KOPT-K1 (cell line): ENCODE data around the gene CDC42EP2.

Experiments
- H3K27ac ChIP-seq: fragments of 200-600 bp; sonication (generic); 2 replicates; pipeline ENCODE4 v1.5.1; 2016; ENCODE audit warnings: antibody characterized with exemption, mild to moderate bottlenecking, low read depth, low read length; ENCODE audit not compliant: poor library complexity, severe bottlenecking
- H3K36me3 ChIP-seq: fragments of 200-600 bp; sonication (generic); 2 replicates; pipeline ENCODE4 v1.5.1; 2017; ENCODE audit warnings: antibody characterized with exemption, mild to moderate bottlenecking, low read length, moderate library complexity; ENCODE audit not compliant: insufficient read depth
- H3K9me3 ChIP-seq: fragments of 200-600 bp; sonication (generic); 2 replicates; pipeline ENCODE4 v1.5.1; 2017; ENCODE audit warnings: antibody characterized with exemption, low read length, mild to moderate bottlenecking; ENCODE audit not compliant: insufficient read depth, poor library complexity, severe bottlenecking

Gene CDC42EP2

DNA sequence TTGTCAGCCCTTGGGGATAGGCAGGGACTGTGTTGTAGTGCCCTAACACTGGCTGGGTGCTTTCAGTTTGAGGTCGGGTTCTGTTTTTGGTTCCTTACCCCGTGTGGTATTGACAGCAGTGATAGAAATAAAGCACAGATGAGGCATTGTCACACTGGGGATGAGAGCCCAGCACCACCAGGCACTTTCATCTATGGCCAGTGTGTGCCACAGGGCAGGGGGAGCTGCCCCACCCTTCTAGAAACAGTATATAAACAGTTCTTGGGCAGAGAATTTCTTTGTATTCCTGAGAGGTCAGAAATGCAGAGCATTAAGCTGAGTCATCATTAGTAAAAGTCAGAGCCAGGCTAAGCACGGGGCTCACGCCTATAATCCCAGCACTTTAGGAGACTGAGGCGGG, 23.1 kb upstream of the CDC42EP2 start:
- H3K36me3 ChIP-seq, result peaks cover 100% of the 10 kb centered on the region
- no peaks in the 10 kb centered on the region for H3K9me3 ChIP-seq
- H3K27ac ChIP-seq, result no peak overlapping the region

DNA sequence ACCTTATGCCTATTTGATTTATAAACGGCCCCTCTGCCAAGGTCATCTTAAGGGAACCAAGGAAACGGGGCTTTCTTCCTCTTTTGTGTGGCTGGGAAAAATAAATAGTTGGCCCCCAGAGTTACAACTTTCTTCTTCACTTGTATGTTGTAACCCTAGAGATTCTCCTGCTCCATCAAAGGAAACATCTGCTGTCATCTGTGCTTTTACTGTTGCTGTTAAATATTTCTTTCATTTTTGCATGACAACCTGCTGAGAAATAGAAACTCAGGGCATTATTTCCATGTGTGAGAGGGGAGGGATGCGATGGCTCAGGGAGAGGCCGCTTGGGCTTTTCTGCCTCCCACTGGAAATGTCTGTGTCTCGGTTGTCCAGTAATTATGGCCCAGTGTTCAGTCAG, 21.8 kb upstream of the CDC42EP2 start:
- peaks cover 99% of the 10 kb centered on the region for H3K36me3 ChIP-seq
- H3K27ac ChIP-seq, result no peak overlapping the region
- no peaks in the 10 kb centered on the region for H3K9me3 ChIP-seq

DNA sequence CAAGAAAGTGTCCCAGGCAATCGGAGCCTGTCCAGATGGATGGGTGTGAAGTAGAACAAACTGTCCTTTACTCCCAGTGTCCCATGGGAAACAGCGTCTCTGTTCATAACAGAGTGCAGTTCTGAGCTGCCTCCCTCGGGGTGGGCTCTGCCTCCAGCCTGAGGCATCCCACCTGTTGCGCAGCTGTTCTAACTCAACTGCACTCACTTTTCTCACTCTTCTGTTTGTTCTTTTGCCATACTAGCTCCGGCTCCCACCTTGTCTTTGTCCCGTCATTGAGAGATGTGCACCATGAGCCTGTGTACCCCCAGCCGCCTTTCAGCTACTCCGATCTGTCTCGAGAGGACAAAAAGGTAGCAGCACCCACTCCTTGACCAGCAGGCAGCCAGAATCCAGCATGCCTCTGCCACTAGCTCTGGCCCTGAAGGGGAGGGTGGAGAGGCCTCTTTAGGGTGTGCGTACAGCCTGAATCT, 20.7 kb upstream of the CDC42EP2 start:
- no peak overlapping the region for H3K27ac ChIP-seq
- H3K9me3 ChIP-seq, result no peaks in the 10 kb centered on the region
- H3K36me3 ChIP-seq, result peaks cover 99% of the 10 kb centered on the region

DNA sequence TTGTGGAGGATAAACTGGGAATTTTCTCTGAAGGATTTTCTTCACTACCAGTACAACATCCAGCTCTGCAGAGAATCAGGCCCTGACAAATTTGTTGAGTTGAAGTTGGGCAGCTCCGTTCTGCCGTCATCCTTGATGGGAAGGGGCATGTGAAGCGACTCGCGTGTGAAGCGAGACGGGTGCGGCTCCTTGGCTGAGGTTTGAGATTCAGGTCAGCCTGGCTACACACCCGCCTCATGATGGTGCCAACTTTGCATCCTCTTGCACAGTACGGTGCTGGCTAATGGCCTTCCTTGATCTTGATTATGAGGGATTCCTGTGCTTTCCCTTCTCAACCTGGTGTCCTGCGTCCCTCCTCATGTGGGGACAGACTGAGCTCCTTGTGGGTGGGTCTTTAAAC, 19.7 kb upstream of the CDC42EP2 start:
- Histone ChIP-seq H3K9me3 (no peaks in the 10 kb centered on the region), H3K36me3 (peaks cover 99% of the 10 kb centered on the region), H3K27ac (no peak overlapping the region)

DNA sequence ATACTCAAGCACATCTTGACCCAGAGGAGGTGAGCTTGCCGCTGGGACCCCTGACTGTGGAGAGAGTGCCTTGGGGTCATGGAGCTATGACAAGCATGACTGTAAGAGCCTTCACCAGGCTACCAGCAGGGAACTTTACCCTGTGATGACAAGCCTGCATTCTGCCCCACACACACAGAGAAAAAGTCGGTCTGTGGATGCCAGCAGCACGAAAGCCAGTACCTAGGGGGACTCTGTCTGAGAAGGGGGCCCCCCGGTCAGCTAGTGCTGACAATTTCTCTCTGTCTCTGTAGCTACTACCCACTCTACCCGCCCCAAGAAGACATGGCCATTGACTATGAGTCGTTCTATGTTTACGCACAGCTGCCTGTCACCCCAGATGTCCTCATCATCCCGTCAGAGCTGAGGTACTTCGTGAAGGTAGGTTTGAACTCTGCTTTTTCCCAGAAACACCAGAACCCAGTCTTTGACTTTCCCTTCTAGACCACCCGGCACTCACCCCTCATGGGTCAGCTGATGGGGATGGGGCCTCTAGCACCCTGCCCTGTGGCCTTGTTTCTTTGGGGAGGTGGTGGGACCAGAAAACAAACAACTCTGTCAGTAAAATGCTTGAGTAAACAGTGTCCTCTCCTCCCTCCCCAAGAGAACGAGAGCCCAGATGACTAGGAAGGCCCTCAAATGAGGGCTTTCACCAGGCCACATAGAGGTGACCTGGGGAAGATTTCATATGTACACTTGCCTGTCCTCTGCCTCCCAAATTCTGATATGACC, 18.9 kb upstream of the CDC42EP2 start:
- Histone ChIP-seq H3K27ac (no peak overlapping the region), H3K36me3 (peaks cover 99% of the 10 kb centered on the region)

DNA sequence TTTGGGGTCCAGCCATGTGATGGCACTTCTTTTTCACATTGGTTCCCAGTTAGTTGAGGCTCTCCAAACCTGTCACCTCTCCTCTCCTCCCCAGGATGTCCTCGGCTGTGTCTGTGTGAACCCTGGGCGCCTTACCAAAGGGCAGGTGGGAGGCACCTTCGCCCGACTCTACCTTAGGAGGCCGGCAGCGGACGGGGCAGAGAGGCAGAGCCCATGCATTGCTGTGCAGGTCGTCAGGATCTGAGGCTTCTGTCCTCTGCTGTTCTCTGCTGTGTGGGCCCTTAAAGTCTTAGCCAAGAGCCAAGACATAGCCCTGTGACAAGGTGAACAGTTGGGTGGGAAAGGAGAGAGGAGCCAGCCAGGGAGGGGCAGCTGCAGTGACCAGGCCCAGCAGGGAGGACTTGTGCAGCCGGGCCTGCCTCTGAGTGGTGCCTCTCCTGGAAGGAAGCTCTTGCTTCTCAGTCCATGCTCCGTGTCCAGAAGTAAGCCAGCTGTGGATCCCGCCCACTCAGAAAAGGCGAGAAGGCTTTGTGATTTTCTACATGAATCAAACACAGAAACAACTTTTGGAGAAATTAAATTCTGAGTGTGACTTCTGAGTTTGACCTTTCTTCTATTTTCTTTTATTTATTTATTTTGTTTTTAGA, 17.5 kb upstream of the CDC42EP2 start:
- H3K27ac ChIP-seq, result no peak overlapping the region
- no peaks in the 10 kb centered on the region for H3K9me3 ChIP-seq
- H3K36me3 ChIP-seq, result peaks cover 99% of the 10 kb centered on the region

More for the DNA sequence above, 18.9 kb upstream of the CDC42EP2 start:
- H3K9me3 ChIP-seq, result no peaks in the 10 kb centered on the region

DNA sequence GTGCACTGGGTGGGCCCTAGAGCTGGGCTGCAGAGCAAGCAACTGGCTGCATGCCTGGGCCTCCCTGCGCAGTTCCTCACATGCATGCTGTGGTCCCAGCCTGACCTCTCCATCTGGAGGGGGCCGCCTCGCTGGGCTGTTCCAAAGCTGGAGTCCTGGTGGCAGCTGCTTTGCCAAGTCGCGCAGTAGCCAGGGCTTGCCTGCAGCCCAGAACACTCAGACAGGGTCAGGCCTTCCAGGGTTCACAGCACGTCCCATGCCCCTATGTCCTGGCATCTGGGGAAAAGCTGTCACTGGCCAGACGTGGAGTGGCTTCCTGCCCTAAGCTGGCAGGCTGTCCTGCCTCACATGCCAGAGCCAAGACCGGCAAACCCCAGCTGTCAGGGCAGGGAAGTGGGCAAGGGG, 16.5 kb upstream of the CDC42EP2 start:
- no peaks in the 10 kb centered on the region for H3K9me3 ChIP-seq
- H3K36me3 ChIP-seq, result peaks cover 97% of the 10 kb centered on the region
- H3K27ac ChIP-seq, result no peak overlapping the region

DNA sequence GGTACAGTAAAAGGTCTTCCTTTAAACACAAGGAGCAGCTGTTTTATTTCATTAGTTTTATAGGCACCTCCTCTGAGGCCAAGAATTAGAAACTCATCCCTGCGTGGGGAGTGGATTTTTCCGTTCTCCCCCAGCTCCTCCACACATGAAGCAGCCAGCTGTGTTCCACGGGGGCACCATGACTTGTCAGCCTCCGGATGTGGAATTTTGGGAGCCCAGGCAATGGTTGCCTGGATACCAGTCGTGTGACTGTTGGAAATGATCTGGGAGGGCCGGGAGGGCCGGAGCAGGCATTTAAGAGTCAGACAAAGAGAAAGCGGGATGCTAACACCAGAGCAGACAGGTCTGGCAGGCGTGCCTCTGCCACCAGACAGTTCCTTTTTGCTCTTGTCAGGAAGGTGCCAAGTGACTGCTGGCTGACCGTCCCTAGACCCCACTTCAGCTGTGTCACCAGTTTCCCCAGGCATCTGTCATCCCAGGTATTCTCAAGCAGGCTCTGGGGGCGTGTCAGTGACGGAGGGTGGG, 15.9 kb upstream of the CDC42EP2 start:
- no peak overlapping the region for H3K27ac ChIP-seq
- H3K36me3 ChIP-seq, result peaks cover 97% of the 10 kb centered on the region
- H3K9me3 ChIP-seq, result no peaks in the 10 kb centered on the region

DNA sequence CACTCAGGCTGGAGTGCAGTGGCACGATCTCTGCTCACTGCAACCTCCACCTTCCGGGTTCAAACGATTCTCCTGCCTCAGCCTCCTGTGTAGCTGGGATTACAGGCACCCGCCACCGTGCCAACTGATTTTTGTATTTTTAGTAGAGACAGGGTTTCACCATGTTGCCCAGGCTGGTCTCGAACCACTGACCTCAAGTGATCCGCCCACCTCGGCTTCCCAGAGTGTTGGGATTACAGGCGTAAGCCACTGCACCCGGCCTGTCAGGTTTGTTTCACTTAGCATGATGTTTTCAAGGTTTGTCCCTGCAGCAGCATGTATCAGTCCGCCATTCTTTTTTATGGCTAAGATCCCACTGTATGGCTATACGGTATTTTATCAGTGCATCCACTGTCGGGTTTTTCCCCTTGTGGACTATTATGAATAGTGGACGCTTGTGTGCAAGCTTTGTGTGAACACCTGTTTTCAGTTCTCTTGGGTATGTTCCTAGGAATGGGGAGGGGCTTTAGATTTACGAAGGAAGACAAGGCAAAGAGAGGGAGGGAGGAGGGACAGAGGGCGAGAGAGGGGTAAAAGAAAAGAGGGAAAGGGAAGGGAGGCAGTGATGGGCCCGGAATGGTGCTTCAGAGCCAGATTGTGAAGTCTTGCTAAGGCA, 13.9 kb upstream of the CDC42EP2 start:
- Histone ChIP-seq H3K9me3 (no peaks in the 10 kb centered on the region), H3K36me3 (peaks cover 97% of the 10 kb centered on the region), H3K27ac (no peak overlapping the region)

DNA sequence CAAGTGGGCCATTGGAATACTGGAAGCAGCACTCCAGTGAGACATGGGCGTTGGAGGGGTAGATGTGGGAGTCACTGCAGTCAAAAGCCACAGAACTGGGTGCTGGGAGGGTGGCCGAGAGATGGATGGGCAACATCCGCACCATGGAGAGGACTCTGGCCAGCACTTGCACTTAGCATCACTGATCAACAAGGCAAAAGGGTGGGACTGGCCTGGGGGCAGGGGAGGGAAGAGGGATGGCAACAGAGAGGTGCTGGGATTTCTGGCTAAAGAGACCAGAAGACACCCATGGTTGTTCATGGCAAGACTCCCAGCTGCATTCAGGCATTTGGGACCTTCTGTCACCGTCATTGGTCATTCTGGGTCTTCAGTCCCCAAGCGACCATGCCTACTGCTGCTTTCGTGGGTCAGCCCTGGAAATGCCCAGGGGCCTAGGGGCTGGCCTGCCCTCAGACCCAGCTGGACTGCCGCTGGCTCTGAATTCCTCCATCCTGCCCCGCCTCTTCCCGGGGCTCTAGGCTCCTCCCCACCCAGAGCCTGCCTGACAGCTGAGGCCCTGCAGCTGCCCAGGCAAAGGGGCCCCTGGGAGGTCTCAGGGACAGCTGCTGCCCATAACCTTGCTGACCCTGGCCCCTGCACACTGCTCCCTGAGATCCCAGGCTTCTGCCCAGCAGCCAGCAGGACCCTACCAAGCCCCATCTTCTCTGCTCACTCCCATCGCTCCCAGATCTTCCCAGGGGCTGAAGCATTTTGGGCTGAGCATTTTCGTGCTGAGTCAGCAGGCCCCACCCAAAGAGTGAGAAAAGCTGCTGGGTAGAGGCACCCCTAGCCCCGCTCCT, 13.0 kb upstream of the CDC42EP2 start:
- Histone ChIP-seq H3K27ac (no peak overlapping the region), H3K9me3 (no peaks in the 10 kb centered on the region), H3K36me3 (peaks cover 90% of the 10 kb centered on the region)

DNA sequence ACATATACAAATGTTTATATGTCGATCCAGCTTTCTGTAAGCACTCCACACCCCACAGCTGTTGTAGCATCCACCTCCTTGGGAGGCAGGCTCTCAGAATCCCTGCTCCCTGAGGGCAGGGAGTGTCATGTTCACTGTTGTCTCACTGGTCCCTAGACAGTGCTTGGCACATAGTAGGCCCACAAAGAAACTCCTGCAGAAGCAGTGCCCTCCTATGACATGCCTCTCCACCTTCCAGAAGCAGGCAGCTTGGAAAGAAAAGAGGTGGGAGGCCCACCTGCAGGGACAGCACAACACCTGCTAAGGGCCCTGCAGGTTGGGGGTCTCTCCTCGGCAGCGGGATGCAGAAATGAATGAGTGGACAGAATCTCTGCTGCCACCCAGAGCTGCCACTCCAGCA, 11.1 kb upstream of the CDC42EP2 start:
- Histone ChIP-seq H3K27ac (no peak overlapping the region), H3K9me3 (no peaks in the 10 kb centered on the region), H3K36me3 (peaks cover 72% of the 10 kb centered on the region)

DNA sequence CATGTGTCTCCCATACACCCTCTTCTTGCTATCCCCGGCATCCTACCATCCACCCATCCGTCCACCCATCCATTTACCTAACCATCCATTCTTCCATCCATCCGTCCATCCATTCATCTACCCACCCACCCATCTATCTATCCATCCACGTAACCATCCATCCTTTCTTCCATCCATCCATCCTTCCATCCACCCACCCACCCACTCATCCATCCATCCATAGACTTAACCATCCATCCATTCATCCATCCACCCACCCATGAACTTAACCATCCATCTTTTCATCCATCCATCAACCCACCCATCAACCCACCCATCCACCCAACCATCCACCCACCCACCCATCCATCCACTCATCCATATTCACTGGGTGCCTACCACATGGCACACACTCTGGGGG, 10.6 kb upstream of the CDC42EP2 start:
- Histone ChIP-seq H3K9me3 (no peaks in the 10 kb centered on the region), H3K36me3 (peaks cover 67% of the 10 kb centered on the region), H3K27ac (no peak overlapping the region)

DNA sequence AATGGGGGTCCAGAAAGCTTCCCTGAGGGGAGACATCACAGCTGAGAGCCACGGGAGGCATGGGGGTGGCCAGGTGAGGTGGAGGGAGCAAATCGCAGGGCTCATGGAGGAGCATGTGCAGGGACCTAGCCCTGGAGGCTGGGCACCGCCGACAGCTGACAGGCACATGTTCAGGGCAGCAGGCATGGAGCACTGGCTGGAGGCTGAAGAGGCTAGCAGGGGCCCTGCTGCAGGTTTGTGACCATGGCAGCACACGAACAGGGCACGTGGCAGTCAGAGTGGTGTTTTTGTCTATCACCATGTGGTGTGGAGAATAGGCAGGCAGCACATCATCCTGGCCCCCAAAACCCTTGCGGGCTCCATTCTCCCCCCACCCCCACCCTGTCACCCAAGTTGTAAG, 10.1 kb upstream of the CDC42EP2 start:
- Histone ChIP-seq H3K36me3 (peaks cover 62% of the 10 kb centered on the region), H3K9me3 (no peaks in the 10 kb centered on the region), H3K27ac (no peak overlapping the region)

DNA sequence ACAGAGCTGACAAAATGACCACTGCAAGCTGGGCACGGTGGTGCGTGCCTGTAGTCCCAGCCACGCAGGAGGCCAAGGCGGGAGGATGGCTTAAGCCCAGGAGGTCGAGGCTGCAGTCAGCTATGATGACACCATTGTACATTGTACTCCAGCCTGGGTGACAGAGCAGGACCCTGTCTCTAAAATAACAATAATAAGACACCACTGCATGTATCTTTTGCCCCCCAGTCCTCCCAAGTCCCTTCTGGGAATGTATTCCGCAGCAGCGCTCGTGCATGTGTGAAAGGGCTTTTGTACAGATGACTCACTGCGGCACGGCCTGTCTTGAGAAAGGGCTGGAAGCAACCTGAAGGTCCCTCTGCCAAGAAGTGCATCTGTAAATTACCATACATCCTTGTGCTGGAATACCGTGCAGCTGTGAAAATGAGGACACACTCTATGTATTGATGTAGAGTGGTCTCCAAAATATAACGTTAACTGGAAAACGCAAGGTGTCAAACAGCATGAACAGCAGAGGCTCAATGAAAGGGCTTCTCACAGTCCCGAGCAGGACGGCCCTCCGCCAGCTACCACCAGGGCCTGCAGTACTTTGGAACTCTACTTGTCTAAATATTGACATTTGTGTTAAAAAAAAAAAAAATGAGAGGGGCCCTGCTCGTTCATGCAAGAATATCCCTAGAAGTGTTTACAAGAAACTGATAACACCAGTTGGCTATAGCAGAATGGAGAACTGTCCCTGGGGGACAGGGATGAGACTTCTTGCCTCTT, 9.0 kb upstream of the CDC42EP2 start:
- Histone ChIP-seq H3K36me3 (peaks cover 51% of the 10 kb centered on the region), H3K9me3 (no peaks in the 10 kb centered on the region), H3K27ac (no peak overlapping the region)
